Hepatocyte (in vitro differentiated cells): ENCODE results near the gene CES1. TPM values are rescaled to one million over a fixed set of nuclear protein-coding genes. Genes with fewer than 3 reads are reported as not detected.
"Not testable (repeated sequence)": the region's sequence is repeated elsewhere in the genome, so short reads cannot be mapped to it uniquely, and the experiment has no call there.

Source experiments
- DNase-seq: peaks from one replicate; pipeline ENCODE4 v3.0.0-alpha.2; 2016; ENCODE audit warnings: low spot score
- H2AFZ ChIP-seq: fragments of 200-600 bp; sonication (generic); 2 replicates; pipeline ENCODE4 v1.6.0; 2016; ENCODE audit warnings: antibody characterized with exemption, mild to moderate bottlenecking
- H3K27ac ChIP-seq: fragments of 200-600 bp; sonication (generic); 2 replicates; pipeline ENCODE4 v1.5.1; 2016; ENCODE audit warnings: mild to moderate bottlenecking
- H3K27me3 ChIP-seq: fragments of 200-600 bp; sonication (generic); 2 replicates; pipeline ENCODE4 v1.6.1; 2016
- H3K36me3 ChIP-seq: fragments of 200-600 bp; sonication (generic); replicated peaks from 2 replicates; pipeline ENCODE4 v1.5.1; 2016; ENCODE audit warnings: low read depth; ENCODE audit not compliant: insufficient read depth
- H3K4me1 ChIP-seq: fragments of 200-600 bp; sonication (generic); 2 replicates; pipeline ENCODE4 v1.5.1; 2016; ENCODE audit warnings: mild to moderate bottlenecking, moderate library complexity; ENCODE audit not compliant: insufficient read depth
- H3K4me2 ChIP-seq: fragments of 200-600 bp; sonication (generic); 2 replicates; pipeline ENCODE4 v1.6.0; 2016
- H3K4me3 ChIP-seq: fragments of 200-600 bp; sonication (generic); 2 replicates; pipeline ENCODE4 v1.5.1; 2016; ENCODE audit warnings: mild to moderate bottlenecking
- H3K79me2 ChIP-seq: fragments of 200-600 bp; sonication (generic); 2 replicates; pipeline ENCODE4 v1.6.0; 2017; ENCODE audit warnings: mild to moderate bottlenecking
- H3K9me2 ChIP-seq: fragments of 200-600 bp; sonication (generic); replicated peaks from 2 replicates; pipeline ENCODE4 v1.6.0; 2017; ENCODE audit warnings: mild to moderate bottlenecking; ENCODE audit not compliant: insufficient read depth
- H3K9me3 ChIP-seq: fragments of 200-600 bp; sonication (generic); 2 replicates; pipeline ENCODE4 v1.5.1; 2016; ENCODE audit warnings: low read depth, mild to moderate bottlenecking
- H4K20me1 ChIP-seq: fragments of 200-600 bp; sonication (generic); 2 replicates; pipeline ENCODE4 v1.6.0; 2016; ENCODE audit warnings: mild to moderate bottlenecking; ENCODE audit not compliant: insufficient read depth, poor library complexity, severe bottlenecking
- EZH2 ChIP-seq: fragments of 200-600 bp; sonication (generic); IDR thresholded peaks from 2 replicates; pipeline ENCODE4 v1.6.1; 2016; ENCODE audit warnings: antibody characterized with exemption, mild to moderate bottlenecking, borderline replicate concordance
- EZH2phosphoT487 ChIP-seq: fragments of 200-600 bp; sonication (generic); IDR thresholded peaks from one replicate; pipeline ENCODE4 v1.6.1; 2018; ENCODE audit warnings: antibody characterized with exemption, mild to moderate bottlenecking, low read depth, moderate library complexity; ENCODE audit not compliant: unreplicated experiment, severe bottlenecking
- WGBS: methylation state at CpG from one replicate; pipeline ENCODE4 v1.1.6; 2016; ENCODE audit warnings: low lambda C conversion rate; ENCODE audit errors: missing lambda C conversion rate; 5-methylcytosine and 5-hydroxymethylcytosine counted together
- polyA plus RNA-seq: library from polyadenylated mRNA; unstranded; fragments of >200 nt; fragmentation: Nextera tagmentation; extraction: Ambion mirVana; gene quantifications from 2 replicates; pipeline ENCODE4 v1.2.1, GENCODE V29; 2016
- total RNA-seq: library from RNA; depleted of rRNA; stranded (reverse); fragments of >200 nt; gene quantifications from 2 replicates; pipeline ENCODE4 v1.2.3, GENCODE V29; 2014
- TF ChIP-seq, protein P1 (sequence below): fragments of 200-600 bp; sonication (generic); IDR thresholded peaks from 2 replicates; pipeline ENCODE4 v1.5.1; 2016; ENCODE audit warnings: antibody characterized with exemption, mild to moderate bottlenecking; ENCODE audit not compliant: poor library complexity

The CES1 gene
- total and polyA plus RNA-seq, 2 experiments from 2014 or later: 1.7 to 1.9 TPM

DNA sequence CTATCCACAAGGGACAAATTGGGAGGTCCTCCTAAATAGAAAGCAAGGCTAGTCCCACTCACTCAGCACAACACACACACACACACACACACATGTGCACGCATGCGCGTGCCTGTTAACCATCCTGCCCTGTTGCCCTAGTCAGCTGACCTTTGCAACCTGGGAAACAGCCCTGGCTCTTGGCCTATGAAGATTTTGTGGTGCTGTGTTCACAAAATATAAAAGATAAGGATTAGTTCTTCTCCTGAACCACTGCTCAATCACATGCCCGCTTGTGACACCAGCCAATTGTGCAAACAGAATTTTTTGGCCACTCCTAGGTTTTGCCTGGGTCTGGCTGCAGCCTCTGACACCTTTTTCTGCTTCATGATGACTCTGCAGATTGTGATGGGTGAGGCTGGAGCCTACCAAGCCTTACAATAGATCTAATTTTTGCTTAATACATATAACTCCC, 3.3 kb upstream of the CES1 start:
- Histone ChIP-seq H3K27ac (no peak overlapping the region), H3K27me3 (no peaks in the 10 kb centered on the region), H3K9me2 (no peaks in the 10 kb centered on the region), H3K4me1 (no peaks in the 10 kb centered on the region), H3K4me3 (no peak overlapping the region), H3K36me3 (no peaks in the 10 kb centered on the region), H3K79me2 (no peaks in the 10 kb centered on the region), H4K20me1 (no peaks in the 10 kb centered on the region), H2AFZ (no peak overlapping the region), H3K4me2 (no peak overlapping the region), H3K9me3 (no peaks in the 10 kb centered on the region)
- TF ChIP-seq EZH2phosphoT487 (no peak), EZH2 (no peak)
- TF ChIP-seq, protein P1, sequence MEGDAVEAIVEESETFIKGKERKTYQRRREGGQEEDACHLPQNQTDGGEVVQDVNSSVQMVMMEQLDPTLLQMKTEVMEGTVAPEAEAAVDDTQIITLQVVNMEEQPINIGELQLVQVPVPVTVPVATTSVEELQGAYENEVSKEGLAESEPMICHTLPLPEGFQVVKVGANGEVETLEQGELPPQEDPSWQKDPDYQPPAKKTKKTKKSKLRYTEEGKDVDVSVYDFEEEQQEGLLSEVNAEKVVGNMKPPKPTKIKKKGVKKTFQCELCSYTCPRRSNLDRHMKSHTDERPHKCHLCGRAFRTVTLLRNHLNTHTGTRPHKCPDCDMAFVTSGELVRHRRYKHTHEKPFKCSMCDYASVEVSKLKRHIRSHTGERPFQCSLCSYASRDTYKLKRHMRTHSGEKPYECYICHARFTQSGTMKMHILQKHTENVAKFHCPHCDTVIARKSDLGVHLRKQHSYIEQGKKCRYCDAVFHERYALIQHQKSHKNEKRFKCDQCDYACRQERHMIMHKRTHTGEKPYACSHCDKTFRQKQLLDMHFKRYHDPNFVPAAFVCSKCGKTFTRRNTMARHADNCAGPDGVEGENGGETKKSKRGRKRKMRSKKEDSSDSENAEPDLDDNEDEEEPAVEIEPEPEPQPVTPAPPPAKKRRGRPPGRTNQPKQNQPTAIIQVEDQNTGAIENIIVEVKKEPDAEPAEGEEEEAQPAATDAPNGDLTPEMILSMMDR: no peak
- DNase-seq: no peak
- 87% methylated on average over 4 of the region's 4 CpGs for WGBS

- Histone ChIP-seq H3K4me2 (no peak overlapping the region), H3K9me2 (no peaks in the 10 kb centered on the region)
- DNase-seq: peak; percentile 26
Measured at GRCh38 chr16:55835581-55835980, 2.7 kb upstream of the CES1 start.

DNA sequence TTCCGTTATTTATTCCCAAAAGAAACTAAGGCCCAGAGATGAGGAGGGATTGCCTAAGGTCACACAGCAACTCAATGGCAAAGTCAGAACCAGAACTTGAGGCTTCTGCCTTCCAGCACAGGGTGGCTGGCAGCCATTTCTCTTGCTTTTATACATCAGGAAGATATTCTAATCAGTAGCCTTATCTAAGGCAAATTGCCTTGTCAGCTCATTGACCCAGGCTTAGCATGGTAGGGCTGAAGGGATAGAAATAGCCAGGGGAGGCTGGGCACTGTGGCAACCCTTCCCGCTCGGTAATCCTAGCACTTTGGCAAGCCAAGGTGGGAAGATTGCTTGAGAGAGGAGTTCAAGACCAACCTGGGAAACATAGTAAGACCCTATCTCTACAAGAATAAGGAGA, 2.3 kb upstream of the CES1 start:
- H4K20me1 ChIP-seq, H3K27me3 ChIP-seq, H3K9me3 ChIP-seq, H2AFZ ChIP-seq, H3K36me3 ChIP-seq, H3K4me3 ChIP-seq, H3K4me2 ChIP-seq, DNase-seq, H3K4me1 ChIP-seq, H3K27ac ChIP-seq, H3K79me2 ChIP-seq, H3K9me2 ChIP-seq: not testable (repeated sequence)
- 80% methylated on average over 3 of the region's 3 CpGs for WGBS

More at GRCh38 chr16:55835581-55835980, 2.7 kb upstream of the CES1 start:
- H3K4me3 ChIP-seq: no peak overlapping the region
- no peak overlapping the region for H2AFZ ChIP-seq
- TF ChIP-seq EZH2phosphoT487: no peak
- TF ChIP-seq EZH2: no peak
- TF ChIP-seq, protein P1: no peak
- no peaks in the 10 kb centered on the region for H3K79me2 ChIP-seq
- H3K4me1 ChIP-seq: no peaks in the 10 kb centered on the region
- H4K20me1 ChIP-seq: no peaks in the 10 kb centered on the region
- WGBS: 52% methylated on average over 1 of the region's 1 CpG
- no peaks in the 10 kb centered on the region for H3K27me3 ChIP-seq
- no peak overlapping the region for H3K27ac ChIP-seq
- no peaks in the 10 kb centered on the region for H3K36me3 ChIP-seq
- no peaks in the 10 kb centered on the region for H3K9me3 ChIP-seq

DNA sequence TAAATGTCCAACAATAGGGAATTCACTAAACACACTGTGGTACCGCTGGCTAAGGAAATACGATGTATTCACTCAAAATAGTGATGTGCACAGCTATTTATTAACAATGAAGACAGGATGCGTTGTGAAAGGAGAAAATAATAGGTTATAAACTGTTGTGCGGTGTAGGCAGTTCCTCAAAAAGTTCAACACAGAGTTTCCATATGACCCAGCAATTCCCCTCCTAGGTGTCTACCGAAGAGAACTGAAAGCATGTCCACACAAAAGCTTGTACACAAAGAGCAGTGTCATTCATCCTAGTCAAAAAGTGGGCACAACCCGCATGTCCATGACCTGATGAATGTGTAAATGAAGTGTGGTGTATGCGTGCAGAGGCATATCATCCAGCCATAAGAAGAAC, 1.2 kb upstream of the CES1 start:
- no peaks in the 10 kb centered on the region for H3K27me3 ChIP-seq
- no peak for DNase-seq
- no peak overlapping the region for H3K4me2 ChIP-seq
- no peaks in the 10 kb centered on the region for H3K9me2 ChIP-seq
- H3K27ac ChIP-seq: no peak overlapping the region
- H3K4me3 ChIP-seq: no peak overlapping the region
- no peaks in the 10 kb centered on the region for H3K9me3 ChIP-seq
- no peak overlapping the region for H2AFZ ChIP-seq
- no peaks in the 10 kb centered on the region for H3K4me1 ChIP-seq
- no peaks in the 10 kb centered on the region for H4K20me1 ChIP-seq
- TF ChIP-seq, protein P1: no peak
- TF ChIP-seq EZH2 (no peak), EZH2phosphoT487 (no peak)
- 82% methylated on average over 7 of the region's 7 CpGs for WGBS
- no peaks in the 10 kb centered on the region for H3K36me3 ChIP-seq
- H3K79me2 ChIP-seq: no peaks in the 10 kb centered on the region
